ENCODE data around the gene NBAS.
"Not testable (repeated sequence)": the region's sequence is repeated elsewhere in the genome, so short reads cannot be mapped to it uniquely, and the experiment has no call there.

NBAS gene

GRCh38 chr2:15520346-15520745, 40.8 kb downstream of the NBAS start:
- DNase-seq: no peak

GRCh38 chr2:15518759-15519158, 42.4 kb downstream of the NBAS start:
- DNase-seq: not testable (repeated sequence)

- DNase-seq: no peak
Measured at GRCh38 chr2:15517793-15518192, 43.3 kb downstream of the NBAS start.

- no peak for DNase-seq
Measured at GRCh38 chr2:15511686-15512085, 49.4 kb downstream of the NBAS start.

- no peak for DNase-seq
Measured at GRCh38 chr2:15510552-15510951, 50.6 kb downstream of the NBAS start.

- DNase-seq: no peak
Measured at GRCh38 chr2:15510131-15510530, 51.0 kb downstream of the NBAS start.

- no peak for DNase-seq
Measured at GRCh38 chr2:15507697-15508096, 53.4 kb downstream of the NBAS start.

- no peak for DNase-seq
Measured at GRCh38 chr2:15507061-15507460, 54.1 kb downstream of the NBAS start.

GRCh38 chr2:15506229-15506819, 54.8 kb downstream of the NBAS start:
- no peak for DNase-seq

- no peak for DNase-seq
Measured at GRCh38 chr2:15504882-15505663, 56.1 kb downstream of the NBAS start.

GRCh38 chr2:15499251-15499650, 61.9 kb downstream of the NBAS start:
- DNase-seq: not testable (repeated sequence)

- no peak for DNase-seq
Measured at GRCh38 chr2:15498554-15498953, 62.6 kb downstream of the NBAS start.

GRCh38 chr2:15494877-15495276, 66.3 kb downstream of the NBAS start:
- DNase-seq: no peak

- DNase-seq: no peak
Measured at GRCh38 chr2:15492773-15493325, 68.3 kb downstream of the NBAS start.

GRCh38 chr2:15486770-15487169, 74.4 kb downstream of the NBAS start:
- no peak for DNase-seq

- no peak for DNase-seq
Measured at GRCh38 chr2:15485949-15486348, 75.2 kb downstream of the NBAS start.

GRCh38 chr2:15481000-15481399, 80.1 kb downstream of the NBAS start:
- no peak for DNase-seq

GRCh38 chr2:15480552-15480951, 80.6 kb downstream of the NBAS start:
- DNase-seq: no peak

- no peak for DNase-seq
Measured at GRCh38 chr2:15472876-15473275, 88.3 kb downstream of the NBAS start.

GRCh38 chr2:15472133-15472532, 89.0 kb downstream of the NBAS start:
- no peak for DNase-seq

- DNase-seq: no peak
Measured at GRCh38 chr2:15471606-15472005, 89.5 kb downstream of the NBAS start.

GRCh38 chr2:15460112-15460620, 101.0 kb downstream of the NBAS start:
- DNase-seq: no peak

GRCh38 chr2:15458277-15458676, 102.9 kb downstream of the NBAS start:
- DNase-seq: no peak

GRCh38 chr2:15457868-15458267, 103.3 kb downstream of the NBAS start:
- no peak for DNase-seq

All from DMS 273 treated with DMSO at 0.1 percent for 48 hours (cell line).